OCI-LY1 (cell line): Measurements from ENCODE around the gene CD3G.

Source experiments
- H2AFZ ChIP-seq: fragments of 200-600 bp; sonication (generic), shearing (Covaris generic); 2 replicates; pipeline ENCODE4 v1.6.0; 2014; ENCODE audit warnings: antibody characterized with exemption, mild to moderate bottlenecking, low read length
- H3F3A ChIP-seq: fragments of 200-600 bp; sonication (generic), shearing (Covaris generic); 2 replicates; pipeline ENCODE4 v1.6.0; 2014; ENCODE audit warnings: mild to moderate bottlenecking, antibody characterized with exemption, low read length, moderate library complexity; ENCODE audit not compliant: insufficient read depth
- H3K27ac ChIP-seq: fragments of 200-600 bp; sonication (generic); 2 replicates; pipeline ENCODE4 v1.5.1; 2014; ENCODE audit warnings: low read length, mixed run types, mild to moderate bottlenecking, low read depth; ENCODE audit not compliant: poor library complexity, severe bottlenecking
- H3K27me3 ChIP-seq: fragments of 200-600 bp; sonication (generic); 2 replicates; pipeline ENCODE4 v1.6.0; 2014; ENCODE audit warnings: antibody characterized with exemption, mild to moderate bottlenecking, low read length, moderate library complexity; ENCODE audit not compliant: insufficient read depth
- H3K36me3 ChIP-seq: fragments of 200-600 bp; sonication (generic); 2 replicates; pipeline ENCODE4 v1.6.1; 2014; ENCODE audit warnings: mild to moderate bottlenecking, antibody characterized with exemption, low read length, moderate library complexity, mixed read lengths; ENCODE audit not compliant: insufficient read depth
- H3K4me1 ChIP-seq: fragments of 200-600 bp; sonication (generic); 2 replicates; pipeline ENCODE4 v1.5.1; 2014; ENCODE audit warnings: mild to moderate bottlenecking, low read length, moderate library complexity; ENCODE audit not compliant: insufficient read depth, severe bottlenecking
- H3K4me2 ChIP-seq: fragments of 200-600 bp; sonication (generic), shearing (Covaris generic); 2 replicates; pipeline ENCODE4 v1.6.1; 2014; ENCODE audit warnings: low read length
- H3K4me3 ChIP-seq: fragments of 200-600 bp; sonication (generic); 2 replicates; pipeline ENCODE4 v1.5.1; 2014; ENCODE audit warnings: low read length, low read depth, mild to moderate bottlenecking, mixed read lengths; ENCODE audit not compliant: poor library complexity, severe bottlenecking
- H3K79me2 ChIP-seq: fragments of 200-600 bp; shearing (Covaris generic); 2 replicates; pipeline ENCODE4 v1.6.1; 2016; ENCODE audit warnings: mixed run types, low read length, mixed read lengths; ENCODE audit not compliant: insufficient read depth
- H3K9ac ChIP-seq: fragments of 200-600 bp; sonication (generic), shearing (Covaris generic); 2 replicates; pipeline ENCODE4 v1.6.1; 2014; ENCODE audit warnings: mild to moderate bottlenecking, low read length, mixed read lengths
- H3K9me2 ChIP-seq: fragments of 200-600 bp; sonication (generic), shearing (Covaris generic); 2 replicates; pipeline ENCODE4 v1.6.1; 2014; ENCODE audit warnings: low read depth, mild to moderate bottlenecking, low read length, mixed read lengths
- H3K9me3 ChIP-seq: fragments of 200-600 bp; shearing (Covaris generic); 2 replicates; pipeline ENCODE4 v1.6.1; 2014; ENCODE audit warnings: low read length, mixed read lengths
- H4K20me1 ChIP-seq: fragments of 200-600 bp; sonication (generic), shearing (Covaris generic); 2 replicates; pipeline ENCODE4 v1.6.0; 2016; ENCODE audit warnings: mild to moderate bottlenecking, low read length; ENCODE audit not compliant: insufficient read depth
- EZH2 ChIP-seq: fragments of 200-600 bp; sonication (generic), shearing (Covaris generic); IDR thresholded peaks from 2 replicates; pipeline ENCODE4 v1.8.0; 2017; ENCODE audit warnings: borderline replicate concordance, mixed run types, mild to moderate bottlenecking, antibody characterized with exemption, low read length, moderate library complexity, mixed read lengths
- TF ChIP-seq, protein P1 (sequence below): fragments of 200-600 bp; sonication (generic), shearing (Covaris generic); IDR thresholded peaks from 2 replicates; pipeline ENCODE4 v1.5.1; 2017; ENCODE audit warnings: mild to moderate bottlenecking, antibody characterized with exemption, low read length, moderate library complexity, mixed read lengths

CD3G gene

GRCh38 chr11:118343981-118344515, at the start of gene CD3G:
TSS of gene CD3G (plus strand) at chr11:118344344. CDS start at chr11:118344424, 80 bp downstream.
- H3K36me3 ChIP-seq, result no peaks in the 10 kb centered on the region
- peak within 1 kb of the TSS; percentile 75 for H3K27ac ChIP-seq
- H4K20me1 ChIP-seq, result no peaks in the 10 kb centered on the region
- 0 out of 2 replicates have a peak within 1 kb of the TSS, but pooled peaks have one; percentile 11 for H3K4me2 ChIP-seq
- no peaks in the 10 kb centered on the region for H3K9me2 ChIP-seq
- H3K4me1 ChIP-seq, result peaks cover 50% of the 10 kb centered on the region
- no peak for TF ChIP-seq EZH2
- TF ChIP-seq, protein P1, sequence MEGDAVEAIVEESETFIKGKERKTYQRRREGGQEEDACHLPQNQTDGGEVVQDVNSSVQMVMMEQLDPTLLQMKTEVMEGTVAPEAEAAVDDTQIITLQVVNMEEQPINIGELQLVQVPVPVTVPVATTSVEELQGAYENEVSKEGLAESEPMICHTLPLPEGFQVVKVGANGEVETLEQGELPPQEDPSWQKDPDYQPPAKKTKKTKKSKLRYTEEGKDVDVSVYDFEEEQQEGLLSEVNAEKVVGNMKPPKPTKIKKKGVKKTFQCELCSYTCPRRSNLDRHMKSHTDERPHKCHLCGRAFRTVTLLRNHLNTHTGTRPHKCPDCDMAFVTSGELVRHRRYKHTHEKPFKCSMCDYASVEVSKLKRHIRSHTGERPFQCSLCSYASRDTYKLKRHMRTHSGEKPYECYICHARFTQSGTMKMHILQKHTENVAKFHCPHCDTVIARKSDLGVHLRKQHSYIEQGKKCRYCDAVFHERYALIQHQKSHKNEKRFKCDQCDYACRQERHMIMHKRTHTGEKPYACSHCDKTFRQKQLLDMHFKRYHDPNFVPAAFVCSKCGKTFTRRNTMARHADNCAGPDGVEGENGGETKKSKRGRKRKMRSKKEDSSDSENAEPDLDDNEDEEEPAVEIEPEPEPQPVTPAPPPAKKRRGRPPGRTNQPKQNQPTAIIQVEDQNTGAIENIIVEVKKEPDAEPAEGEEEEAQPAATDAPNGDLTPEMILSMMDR, result no peak
- no peaks in the 10 kb centered on the region for H3K27me3 ChIP-seq
- H3K9ac ChIP-seq, result peak within 1 kb of the TSS; percentile 41; the same call in 1 of the 2 replicates
- peak within 1 kb of the TSS; percentile 46 for H3K4me3 ChIP-seq
- H3K9me3 ChIP-seq, result no peaks in the 10 kb centered on the region
- no peaks in the 10 kb centered on the region for H3F3A ChIP-seq
- H2AFZ ChIP-seq, result no peak within 1 kb of the TSS
- H3K79me2 ChIP-seq, result no peaks in the 10 kb centered on the region

DNA sequence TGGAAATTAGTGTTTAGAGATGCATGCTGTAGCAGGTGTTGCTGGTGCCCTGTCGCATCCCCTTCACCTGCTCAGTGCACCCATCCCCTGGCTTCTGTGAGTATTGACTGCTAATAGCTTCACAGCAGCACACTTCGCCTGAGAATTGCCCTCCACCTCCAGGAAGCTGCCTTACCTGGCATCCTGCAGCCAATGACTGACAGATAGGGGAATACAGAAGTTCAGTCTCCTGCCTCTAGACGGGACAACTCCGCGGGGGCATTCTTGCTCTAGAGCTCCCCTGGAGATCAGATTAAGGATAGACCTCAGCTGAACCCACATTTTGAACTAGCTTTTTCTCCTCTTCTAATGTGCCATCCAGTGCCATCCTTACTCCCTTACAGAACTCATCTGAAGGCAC, 48.9 kb upstream of the CD3G start:
- Histone ChIP-seq H3K9me2 (no peaks in the 10 kb centered on the region), H3K79me2 (no peaks in the 10 kb centered on the region), H3K27me3 (no peaks in the 10 kb centered on the region), H3K4me1 (no peaks in the 10 kb centered on the region), H4K20me1 (no peaks in the 10 kb centered on the region), H3F3A (no peaks in the 10 kb centered on the region), H3K4me2 (no peak overlapping the region), H2AFZ (no peak overlapping the region), H3K9ac (no peak overlapping the region), H3K4me3 (no peak overlapping the region), H3K27ac (no peak overlapping the region), H3K36me3 (no peaks in the 10 kb centered on the region), H3K9me3 (no peaks in the 10 kb centered on the region)
- TF ChIP-seq, protein P1, result no peak
- no peak for TF ChIP-seq EZH2

DNA sequence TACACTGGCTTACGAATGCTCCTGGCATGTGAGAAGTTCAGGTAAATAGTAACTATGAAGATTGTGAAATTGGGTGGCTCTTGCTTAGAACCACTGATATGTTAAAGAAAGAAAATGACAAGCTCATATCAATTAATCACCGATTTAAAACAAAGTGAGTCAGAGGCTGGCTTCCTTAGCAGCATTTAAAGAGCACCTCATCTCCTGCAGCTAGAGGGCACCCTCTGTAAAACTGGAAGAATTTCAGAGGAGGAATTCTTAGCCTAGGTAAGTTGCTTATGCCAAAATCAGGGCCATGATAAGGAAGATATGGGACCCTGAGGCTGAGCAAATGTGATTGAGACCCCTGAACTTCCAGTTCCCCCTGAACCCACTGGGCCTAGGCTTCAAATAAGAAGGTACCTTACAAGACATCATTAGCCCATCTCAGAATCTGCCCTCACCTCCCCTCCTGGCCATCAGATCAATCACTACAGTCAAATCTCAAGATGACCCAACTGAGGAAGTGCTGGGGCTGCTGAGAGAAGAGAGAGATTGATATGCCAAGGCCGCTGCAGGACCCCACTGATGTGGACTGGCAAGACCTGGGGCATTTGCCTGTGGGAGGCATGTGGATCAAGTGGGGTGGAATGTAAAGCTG, 48.2 kb upstream of the CD3G start:
- H3K4me1 ChIP-seq, result no peaks in the 10 kb centered on the region
- no peak overlapping the region for H3K9ac ChIP-seq
- no peaks in the 10 kb centered on the region for H3K36me3 ChIP-seq
- H3K27me3 ChIP-seq, result no peaks in the 10 kb centered on the region
- no peak for TF ChIP-seq EZH2
- TF ChIP-seq, protein P1, result peak; percentile 67
- H3K9me2 ChIP-seq, result no peaks in the 10 kb centered on the region
- H3K27ac ChIP-seq, result no peak overlapping the region
- H3K4me2 ChIP-seq, result no peak overlapping the region
- no peaks in the 10 kb centered on the region for H4K20me1 ChIP-seq
- no peaks in the 10 kb centered on the region for H3K79me2 ChIP-seq
- H3K4me3 ChIP-seq, result no peak overlapping the region
- no peak overlapping the region for H2AFZ ChIP-seq
- H3F3A ChIP-seq, result no peaks in the 10 kb centered on the region
- no peaks in the 10 kb centered on the region for H3K9me3 ChIP-seq
